RWPE2 (cell line): ENCODE data around the gene ITFG1.

Experiments
- ATAC-seq: fragments of 200-7000 bp; cut with Tn5 transposase; 3 replicates; pipeline ENCODE4 v1.9.1; 2021; ENCODE audit warnings: low read depth
- DNase-seq: peaks from one replicate; pipeline ENCODE4 v3.0.0-alpha.2; 2020; ENCODE audit warnings: low spot score
- H3K27ac ChIP-seq: fragments of 450-650 bp; 2 replicates; pipeline ENCODE4 v1.5.1; 2017; ENCODE audit warnings: mild to moderate bottlenecking; ENCODE audit not compliant: poor library complexity, severe bottlenecking
- H3K27me3 ChIP-seq: fragments of 250-450 bp; sonication (Bioruptor Pico); 2 replicates; pipeline ENCODE4 v1.5.1; 2021; ENCODE audit warnings: mild to moderate bottlenecking, moderate library complexity; ENCODE audit not compliant: insufficient read depth, poor library complexity, severe bottlenecking
- H3K36me3 ChIP-seq: fragments of 250-450 bp; sonication (Bioruptor Pico); 2 replicates; pipeline ENCODE4 v1.5.1; 2020; ENCODE audit warnings: low read depth, mild to moderate bottlenecking, moderate library complexity
- H3K4me1 ChIP-seq: fragments of 250-450 bp; sonication (Bioruptor Pico); 2 replicates; pipeline ENCODE4 v1.5.1; 2021; ENCODE audit warnings: mild to moderate bottlenecking, moderate library complexity; ENCODE audit not compliant: insufficient read depth, poor library complexity, severe bottlenecking
- H3K4me3 ChIP-seq: fragments of 250-450 bp; sonication (Bioruptor Pico); 2 replicates; pipeline ENCODE4 v1.5.1; 2021; ENCODE audit warnings: mild to moderate bottlenecking, moderate library complexity; ENCODE audit not compliant: severe bottlenecking
- H3K9me3 ChIP-seq: fragments of 250-450 bp; sonication (Bioruptor Pico); 2 replicates; pipeline ENCODE4 v1.5.1; 2021; ENCODE audit warnings: mild to moderate bottlenecking, moderate library complexity; ENCODE audit not compliant: severe bottlenecking
- TF ChIP-seq, protein P1 (sequence below): fragments of 450-650 bp; IDR thresholded peaks from one replicate; pipeline ENCODE4 v1.5.1; 2017; ENCODE audit warnings: mild to moderate bottlenecking, moderate library complexity; ENCODE audit not compliant: poor library complexity, severe bottlenecking

The ITFG1 gene

DNA sequence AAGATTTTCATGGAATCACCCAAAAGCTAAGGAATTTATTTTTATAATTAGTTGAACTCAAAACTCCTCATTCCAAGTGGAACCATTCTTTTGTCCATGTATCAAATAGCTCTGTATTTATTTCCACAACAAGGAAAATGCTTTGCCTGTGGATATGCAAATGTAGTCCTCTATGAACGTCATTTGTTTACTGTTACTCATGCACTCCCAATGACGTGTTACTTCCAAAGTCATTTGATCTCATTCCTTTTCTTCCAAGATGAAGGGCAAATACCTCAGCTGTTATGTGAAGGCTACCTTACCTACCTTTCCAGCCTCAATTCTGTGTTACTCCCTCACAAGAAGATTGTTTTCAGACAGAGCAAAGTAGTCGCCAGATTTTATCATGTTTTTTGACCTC lies 83.7 kb downstream of the ITFG1 start:
- H3K36me3 ChIP-seq, result peaks cover 11% of the 10 kb centered on the region; the same call in 1 of the 2 replicates
- H3K9me3 ChIP-seq, result no peaks in the 10 kb centered on the region
- DNase-seq (no peak), ATAC-seq (peak; percentile 48; the same call in 2 of the 3 replicates)
- no peaks in the 10 kb centered on the region for H3K27me3 ChIP-seq
- H3K4me1 ChIP-seq, result no peaks in the 10 kb centered on the region
- no peak overlapping the region for H3K27ac ChIP-seq
- TF ChIP-seq, protein P1, sequence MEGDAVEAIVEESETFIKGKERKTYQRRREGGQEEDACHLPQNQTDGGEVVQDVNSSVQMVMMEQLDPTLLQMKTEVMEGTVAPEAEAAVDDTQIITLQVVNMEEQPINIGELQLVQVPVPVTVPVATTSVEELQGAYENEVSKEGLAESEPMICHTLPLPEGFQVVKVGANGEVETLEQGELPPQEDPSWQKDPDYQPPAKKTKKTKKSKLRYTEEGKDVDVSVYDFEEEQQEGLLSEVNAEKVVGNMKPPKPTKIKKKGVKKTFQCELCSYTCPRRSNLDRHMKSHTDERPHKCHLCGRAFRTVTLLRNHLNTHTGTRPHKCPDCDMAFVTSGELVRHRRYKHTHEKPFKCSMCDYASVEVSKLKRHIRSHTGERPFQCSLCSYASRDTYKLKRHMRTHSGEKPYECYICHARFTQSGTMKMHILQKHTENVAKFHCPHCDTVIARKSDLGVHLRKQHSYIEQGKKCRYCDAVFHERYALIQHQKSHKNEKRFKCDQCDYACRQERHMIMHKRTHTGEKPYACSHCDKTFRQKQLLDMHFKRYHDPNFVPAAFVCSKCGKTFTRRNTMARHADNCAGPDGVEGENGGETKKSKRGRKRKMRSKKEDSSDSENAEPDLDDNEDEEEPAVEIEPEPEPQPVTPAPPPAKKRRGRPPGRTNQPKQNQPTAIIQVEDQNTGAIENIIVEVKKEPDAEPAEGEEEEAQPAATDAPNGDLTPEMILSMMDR, result no peak
- H3K4me3 ChIP-seq, result no peak overlapping the region

DNA sequence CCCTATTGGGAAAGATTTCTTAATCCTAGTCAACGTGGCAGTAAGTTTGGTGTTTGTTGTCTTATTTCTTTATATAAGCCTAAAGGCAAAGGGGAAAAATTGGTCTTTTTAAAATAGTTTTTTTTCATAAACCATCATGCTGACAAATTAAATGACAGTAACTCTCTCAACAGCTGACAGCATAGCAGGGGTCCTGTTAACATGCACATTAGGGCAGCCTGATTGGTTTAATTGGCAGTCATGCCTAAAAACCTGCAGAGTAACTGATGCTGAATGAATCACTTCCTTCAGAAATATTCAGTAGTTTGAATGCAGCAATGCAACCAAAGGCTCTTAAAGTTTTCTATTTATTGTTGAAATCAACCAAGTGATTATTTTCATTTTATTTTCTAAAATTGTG lies 85.4 kb downstream of the ITFG1 start:
- Histone ChIP-seq H3K9me3 (no peaks in the 10 kb centered on the region), H3K27ac (no peak overlapping the region), H3K4me1 (no peaks in the 10 kb centered on the region), H3K27me3 (no peaks in the 10 kb centered on the region), H3K4me3 (no peak overlapping the region), H3K36me3 (peaks cover 11% of the 10 kb centered on the region; the same call in 1 of the 2 replicates)
- ATAC-seq (no peak), DNase-seq (no peak)
- TF ChIP-seq, protein P1, result no peak

DNA sequence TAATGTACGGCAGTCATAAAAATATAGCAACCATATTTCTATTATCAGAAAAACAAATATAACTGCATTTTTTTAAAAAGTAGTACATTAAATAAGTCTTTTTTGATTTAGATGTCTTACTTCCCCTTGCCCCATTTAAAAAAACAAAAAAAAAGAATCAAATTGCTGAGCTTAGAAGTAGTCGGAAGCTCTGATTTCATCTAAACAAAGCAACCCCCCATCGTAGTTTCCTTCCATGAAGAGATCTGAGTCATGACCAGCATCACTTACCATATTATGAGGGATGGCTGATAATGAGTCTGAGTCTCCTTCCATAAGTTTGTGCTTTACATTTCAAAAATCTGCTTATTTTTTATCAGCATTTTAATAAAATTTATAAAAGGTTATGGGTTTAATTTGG lies 86.2 kb downstream of the ITFG1 start:
- no peak overlapping the region for H3K27ac ChIP-seq
- DNase-seq (no peak), ATAC-seq (no peak)
- H3K27me3 ChIP-seq, result no peaks in the 10 kb centered on the region
- no peaks in the 10 kb centered on the region for H3K9me3 ChIP-seq
- H3K4me3 ChIP-seq, result no peak overlapping the region
- no peaks in the 10 kb centered on the region for H3K4me1 ChIP-seq
- peaks cover 11% of the 10 kb centered on the region; the same call in 1 of the 2 replicates for H3K36me3 ChIP-seq
- TF ChIP-seq, protein P1, result no peak

DNA sequence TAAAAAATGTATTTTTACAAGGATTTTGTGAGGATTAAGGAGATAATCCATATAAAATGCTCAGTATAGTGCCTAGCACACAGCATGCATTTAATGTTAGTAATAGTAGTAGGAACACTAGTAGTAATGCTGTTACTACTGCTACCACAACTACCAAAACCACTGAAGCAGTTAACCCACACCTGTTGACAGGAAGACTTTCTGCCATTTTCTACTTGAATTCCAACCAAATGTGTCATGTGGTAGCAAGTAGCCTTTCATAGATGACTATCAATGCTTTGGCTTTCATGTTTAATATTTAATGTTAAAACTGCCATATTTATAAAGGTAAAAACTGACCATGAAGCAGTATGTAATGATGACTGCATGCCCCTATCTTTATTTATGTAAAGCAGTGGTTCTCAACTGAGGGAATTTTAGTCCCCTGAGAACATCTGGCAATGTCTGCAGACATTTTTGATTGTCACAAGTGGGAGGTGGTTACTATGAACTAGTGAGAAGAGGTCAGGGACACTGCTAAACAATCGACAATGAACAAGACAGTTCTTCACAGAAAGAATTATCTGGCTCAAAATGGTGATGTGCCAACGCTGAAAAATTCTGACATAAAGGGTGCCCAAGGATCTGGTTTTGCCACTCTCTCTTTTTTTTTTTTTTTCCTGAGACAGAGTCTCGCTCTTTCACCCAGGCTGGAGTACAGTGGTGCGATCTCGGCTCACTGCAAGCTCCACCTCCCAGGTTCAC lies 89.4 kb downstream of the ITFG1 start:
- Histone ChIP-seq H3K9me3 (no peaks in the 10 kb centered on the region), H3K4me3 (no peak overlapping the region), H3K36me3 (peaks cover 10% of the 10 kb centered on the region; the same call in 1 of the 2 replicates), H3K27me3 (no peaks in the 10 kb centered on the region), H3K4me1 (no peaks in the 10 kb centered on the region), H3K27ac (no peak overlapping the region)
- TF ChIP-seq, protein P1, result no peak
- ATAC-seq (no peak), DNase-seq (no peak)

DNA sequence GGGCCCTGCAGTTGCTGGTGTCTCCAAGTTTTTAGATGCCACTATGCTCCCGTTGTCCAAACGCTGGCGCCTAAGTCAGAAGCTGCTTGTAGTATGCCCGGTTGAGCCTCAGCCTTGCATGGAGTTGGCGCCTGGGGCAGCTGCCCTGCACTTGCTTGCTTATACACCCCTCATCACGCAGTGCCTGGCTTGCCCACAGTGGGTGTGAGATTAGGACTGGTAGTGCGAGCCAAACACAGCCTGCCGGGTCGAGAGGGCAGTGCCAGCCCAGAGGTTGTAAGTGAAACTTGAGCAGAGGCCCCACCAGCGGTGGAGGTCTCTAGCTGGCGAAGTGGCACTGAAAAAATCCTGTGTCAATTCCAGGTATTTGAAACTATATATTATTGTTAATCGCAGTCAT lies 90.3 kb downstream of the ITFG1 start:
- Histone ChIP-seq H3K27ac (no peak overlapping the region), H3K36me3 (peaks cover 2% of the 10 kb centered on the region; the same call in 1 of the 2 replicates), H3K9me3 (no peaks in the 10 kb centered on the region), H3K4me3 (no peak overlapping the region), H3K4me1 (no peaks in the 10 kb centered on the region), H3K27me3 (no peaks in the 10 kb centered on the region)
- ATAC-seq (no peak), DNase-seq (no peak)
- TF ChIP-seq, protein P1, result no peak
